Panc1 (cell line): ENCODE measurements around the gene ATXN7L2. TPM values are rescaled to one million over a fixed set of nuclear protein-coding genes. Genes with fewer than 3 reads are reported as not detected.

ENCODE experiments used
- ATAC-seq: fragments of 200-7000 bp; cut with Tn5 transposase; 2 replicates; pipeline ENCODE4 v1.9.1; 2020; ENCODE audit warnings: mild to moderate bottlenecking, moderate library complexity
- BruUV-seq: library from RNA; stranded (reverse); fragments of 400-500 nt; replicated peaks from 2 replicates; lab custom pipeline; 2021; lab: Mats Ljungman, UMichigan
- CTCF ChIA-PET: fragments of 300-600 bp; sonication (Branson Sonifier 250); formaldehyde crosslinking; loops from one replicate; lab custom pipeline; 2022; ENCODE audit warnings: antibody characterized with exemption; lab: Charles Lee
- POLR2A ChIA-PET: fragments of 300-600 bp; sonication (Branson Sonifier 250); formaldehyde crosslinking; loops from one replicate; lab custom pipeline; 2022; ENCODE audit warnings: antibody characterized with exemption; lab: Charles Lee
- DNase-seq: peaks from one replicate; pipeline ENCODE4 v3.0.0-alpha.2; 2010; ENCODE audit warnings: low read depth, low spot score
- H3K27ac ChIP-seq: 2 replicates; pipeline ENCODE4 v1.5.1; 2011; ENCODE audit warnings: mild to moderate bottlenecking, low read length, inconsistent platforms
- H3K27me3 ChIP-seq: fragments of 200-500 bp; sonication (Bioruptor generic); 2 replicates; pipeline ENCODE4 v1.6.0; 2014; ENCODE audit warnings: low read length, inconsistent platforms; ENCODE audit not compliant: control insufficient read depth, insufficient read depth
- H3K36me3 ChIP-seq: fragments of 200-500 bp; sonication (Bioruptor generic); 2 replicates; pipeline ENCODE4 v1.5.1; 2014; ENCODE audit warnings: inconsistent platforms, mild to moderate bottlenecking, low read length, moderate library complexity; ENCODE audit not compliant: control insufficient read depth, insufficient read depth
- H3K4me1 ChIP-seq: 2 replicates; pipeline ENCODE4 v1.5.1; 2011; ENCODE audit warnings: inconsistent platforms, mild to moderate bottlenecking, low read length, moderate library complexity; ENCODE audit not compliant: control insufficient read depth, insufficient read depth
- H3K4me3 ChIP-seq, 2 experiments: 2 replicates each; pipeline ENCODE4 v1.5.1; 2011 to 2012; ENCODE audit warnings: low read depth in 2 of 2, low read length in 2 of 2, mild to moderate bottlenecking in 2 of 2, inconsistent platforms in 1 of 2, moderate library complexity in 1 of 2
- H3K9me3 ChIP-seq: fragments of 200-500 bp; sonication (Bioruptor generic); 2 replicates; pipeline ENCODE4 v1.5.1; 2014; ENCODE audit warnings: low read depth, mild to moderate bottlenecking, inconsistent platforms, low read length, moderate library complexity; ENCODE audit not compliant: control insufficient read depth, insufficient read depth
- CTCF ChIP-seq: fragments of 450-650 bp; IDR thresholded peaks from 2 replicates; pipeline ENCODE4 v1.5.1; 2017; ENCODE audit warnings: mild to moderate bottlenecking
- POLR2AphosphoS5 ChIP-seq: IDR thresholded peaks from 2 replicates; pipeline ENCODE4 v1.6.1; 2012; ENCODE audit warnings: mild to moderate bottlenecking, low read depth, low read length, moderate library complexity
- REST ChIP-seq, 2 experiments: IDR thresholded peaks; 2 replicates each; pipeline ENCODE4 v1.6.1; 2011 to 2012; ENCODE audit warnings: low read depth in 2 of 2, control low read depth in 1 of 2, low read length in 1 of 2, mild to moderate bottlenecking in 1 of 2, moderate library complexity in 1 of 2; ENCODE audit not compliant: insufficient read depth in 1 of 2
- SIN3A ChIP-seq: IDR thresholded peaks from 2 replicates; pipeline ENCODE4 v1.6.1; 2012; ENCODE audit warnings: low read depth, mild to moderate bottlenecking, low read length, moderate library complexity, borderline replicate concordance; ENCODE audit not compliant: insufficient read depth
- TCF7L2 ChIP-seq: IDR thresholded peaks from 2 replicates; pipeline ENCODE4 v1.6.1; 2011; ENCODE audit warnings: mild to moderate bottlenecking, low read depth, low read length, inconsistent platforms
- in situ Hi-C: cut with HindIII; loops from 2 replicates; pipeline ENCODE4 v1.10.0; 2016; ENCODE audit warnings: low sequenced_read_pairs, low pct_unique_long_range_greater_than_20kb
- intact Hi-C: fragments of 100-400 bp; cut with micrococcal nuclease; formaldehyde crosslinking; loops from one replicate; pipeline ENCODE4 v1.10.0; 2022; ENCODE audit not compliant: unreplicated experiment
- total RNA-seq: library from RNA; stranded (reverse); gene quantifications from one replicate; pipeline ENCODE4 v1.2.1, GENCODE V29; 2021; ENCODE audit not compliant: unreplicated experiment

Gene ATXN7L2
- total RNA-seq, 1 experiment from 2014 or later: 4.9 TPM

GRCh38 chr1:109522026-109522425, 38.3 kb downstream of the ATXN7L2 start (continued):
- TF ChIP-seq REST (IDR thresholded peaks at IDR 0.05; ENCODE audit: insufficient read depth in 1 of 2, low read depth in 2 of 2, low read length in 1 of 2): no peak

- no TSS peak for BruUV-seq
- in situ Hi-C loops: no loop called here
- no peak for DNase-seq
- H3K4me3 ChIP-seq: no peak overlapping the region
- ChIA-PET CTCF (no interaction called here), POLR2A (interaction anchor here (0.6 kb wide), 1 partner anchor 62 kb away, joined by 3 read pairs; no protein-coding TSS in a partner anchor)
- ATAC-seq: no peak
- no peak for TF ChIP-seq SIN3A
- TF ChIP-seq TCF7L2: no peak
- no peak for TF ChIP-seq REST (IDR thresholded peaks at IDR 0.05; ENCODE audit: insufficient read depth in 1 of 2, low read depth in 2 of 2, low read length in 1 of 2)
- TF ChIP-seq CTCF: no peak
- no peak for TF ChIP-seq POLR2AphosphoS5
- no peaks in the 10 kb centered on the region; the same call in 1 of the 2 replicates for H3K27me3 ChIP-seq
- intact Hi-C loops: no loop called here
- H3K36me3 ChIP-seq: no peaks in the 10 kb centered on the region
- no peaks in the 10 kb centered on the region for H3K9me3 ChIP-seq
- H3K4me1 ChIP-seq: no peaks in the 10 kb centered on the region
- H3K27ac ChIP-seq: no peak overlapping the region
These were observed 40.0 kb downstream of the ATXN7L2 start for GRCh38 chr1:109523706-109524105.

- CTCF ChIA-PET: no interaction called here
- Histone ChIP-seq H3K4me1 (no peaks in the 10 kb centered on the region), H3K4me3 (no peak overlapping the region), H3K36me3 (no peaks in the 10 kb centered on the region), H3K9me3 (no peaks in the 10 kb centered on the region), H3K27me3 (no peaks in the 10 kb centered on the region), H3K27ac (no peak overlapping the region)
- intact Hi-C loops: no loop called here
- no peak for TF ChIP-seq REST (IDR thresholded peaks at IDR 0.05; ENCODE audit: insufficient read depth in 1 of 2, low read depth in 2 of 2, low read length in 1 of 2)
- no peak for TF ChIP-seq SIN3A
- no peak for TF ChIP-seq TCF7L2
- no TSS peak for BruUV-seq
- POLR2A ChIA-PET: no interaction called here
- ATAC-seq: no peak
- no peak for DNase-seq
- in situ Hi-C loops: no loop called here
These were observed 43.5 kb downstream of the ATXN7L2 start for GRCh38 chr1:109527098-109527811.
